ENCODE measurements around the gene TAB2.
A peak's percentile ranks its signal among the peaks of the same experiment; 100 is the strongest.

The TAB2 gene

GRCh38 chr6:149318581-149319286 lies 1.2 kb downstream of the TAB2 start (continued):
- no peak for TF ChIP-seq INSM2 (tag by site-specific recombination; IDR thresholded peaks at IDR 0.05)
- no peak for TF ChIP-seq ZSCAN4 (tag by site-specific recombination; IDR thresholded peaks at IDR 0.05)
- 0 out of 2 replicates have a peak, but pooled peaks have one; percentile 58 for TF ChIP-seq ZNF600 (tag by site-specific recombination; IDR thresholded peaks at IDR 0.05)
- TF ChIP-seq ZNF518A (tag by site-specific recombination; conservative IDR thresholded peaks at IDR 0.05; ENCODE audit: low read depth), result no peak
- no peak for TF ChIP-seq ZNF24 (tag by site-specific recombination; IDR thresholded peaks at IDR 0.05)
- TF ChIP-seq ZNF529 (tag by site-specific recombination; IDR thresholded peaks at IDR 0.05; ENCODE audit: insufficient replicate concordance), result no peak
- no peak for TF ChIP-seq PBX3 (CRISPR knock-in tag; IDR thresholded peaks at IDR 0.05)
- TF ChIP-seq ZNF324 (tag by site-specific recombination; IDR thresholded peaks at IDR 0.05), result no peak
- TF ChIP-seq TRIM28 (IDR thresholded peaks at IDR 0.05; ENCODE audit: borderline replicate concordance, low read length), result no peak
- no peak for TF ChIP-seq KLF9 (tag by site-specific recombination; IDR thresholded peaks at IDR 0.05; ENCODE audit: low read depth)
- no peak for TF ChIP-seq ZBTB7A (tag by site-specific recombination; IDR thresholded peaks at IDR 0.05; ENCODE audit: low read depth)
- no peak for TF ChIP-seq HIC1 (tag by site-specific recombination; IDR thresholded peaks at IDR 0.05)

DNA sequence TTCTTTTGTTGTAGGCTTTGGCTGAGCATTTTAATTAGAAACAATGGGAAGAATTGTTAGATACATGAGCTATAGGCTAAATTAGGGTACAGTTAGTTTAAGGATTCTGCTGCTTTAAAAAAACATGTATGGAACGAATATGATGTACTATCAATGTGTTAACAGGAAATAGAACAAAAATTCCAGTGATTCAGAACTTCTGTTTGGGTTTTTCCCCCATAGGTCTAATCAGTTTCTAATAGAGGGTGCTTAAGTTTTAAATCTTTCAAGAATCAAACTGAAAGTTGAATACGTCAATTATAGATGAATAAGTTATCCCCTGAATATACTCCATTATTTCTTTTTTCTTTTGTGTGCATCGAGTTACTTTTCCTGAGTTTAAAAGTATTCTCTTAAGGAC lies 1.9 kb downstream of the TAB2 start:
- Histone ChIP-seq H3K4me1 (ENCODE audit: control insufficient read depth, insufficient read depth, low read length) (peaks cover 19% of the 10 kb centered on the region), H3K27ac (ENCODE audit: extremely low read depth, low read depth, low read length) (no peak overlapping the region), H3K36me3 (ENCODE audit: control insufficient read depth in 2 of 2, insufficient read depth in 1 of 2, low read length in 2 of 2) (no peaks in the 10 kb centered on the region), H3K4me3 (ENCODE audit: low read depth, low read length) (peak overlapping the region; percentile 76), H3K9me3 (ENCODE audit: control insufficient read depth, insufficient read depth, low read depth, low read length) (no peaks in the 10 kb centered on the region)
- POLR2A ChIA-PET, result no interaction called here
- CTCF ChIA-PET, result interaction anchor here (0.6 to 0.7 kb wide), 2 partner anchors 57 to 102 kb away, joined by 3 to 5 read pairs; no protein-coding TSS in a partner anchor
- TF ChIP-seq CTCF (tag by site-specific recombination; IDR thresholded peaks at IDR 0.05) (no peak), ZNF639 (tag by site-specific recombination; IDR thresholded peaks at IDR 0.05) (no peak), ZSCAN23 (tag by site-specific recombination; IDR thresholded peaks at IDR 0.05) (no peak), ZNF114 (tag by site-specific recombination; IDR thresholded peaks at IDR 0.05) (no peak)
- TF ChIP-seq, protein P1, sequence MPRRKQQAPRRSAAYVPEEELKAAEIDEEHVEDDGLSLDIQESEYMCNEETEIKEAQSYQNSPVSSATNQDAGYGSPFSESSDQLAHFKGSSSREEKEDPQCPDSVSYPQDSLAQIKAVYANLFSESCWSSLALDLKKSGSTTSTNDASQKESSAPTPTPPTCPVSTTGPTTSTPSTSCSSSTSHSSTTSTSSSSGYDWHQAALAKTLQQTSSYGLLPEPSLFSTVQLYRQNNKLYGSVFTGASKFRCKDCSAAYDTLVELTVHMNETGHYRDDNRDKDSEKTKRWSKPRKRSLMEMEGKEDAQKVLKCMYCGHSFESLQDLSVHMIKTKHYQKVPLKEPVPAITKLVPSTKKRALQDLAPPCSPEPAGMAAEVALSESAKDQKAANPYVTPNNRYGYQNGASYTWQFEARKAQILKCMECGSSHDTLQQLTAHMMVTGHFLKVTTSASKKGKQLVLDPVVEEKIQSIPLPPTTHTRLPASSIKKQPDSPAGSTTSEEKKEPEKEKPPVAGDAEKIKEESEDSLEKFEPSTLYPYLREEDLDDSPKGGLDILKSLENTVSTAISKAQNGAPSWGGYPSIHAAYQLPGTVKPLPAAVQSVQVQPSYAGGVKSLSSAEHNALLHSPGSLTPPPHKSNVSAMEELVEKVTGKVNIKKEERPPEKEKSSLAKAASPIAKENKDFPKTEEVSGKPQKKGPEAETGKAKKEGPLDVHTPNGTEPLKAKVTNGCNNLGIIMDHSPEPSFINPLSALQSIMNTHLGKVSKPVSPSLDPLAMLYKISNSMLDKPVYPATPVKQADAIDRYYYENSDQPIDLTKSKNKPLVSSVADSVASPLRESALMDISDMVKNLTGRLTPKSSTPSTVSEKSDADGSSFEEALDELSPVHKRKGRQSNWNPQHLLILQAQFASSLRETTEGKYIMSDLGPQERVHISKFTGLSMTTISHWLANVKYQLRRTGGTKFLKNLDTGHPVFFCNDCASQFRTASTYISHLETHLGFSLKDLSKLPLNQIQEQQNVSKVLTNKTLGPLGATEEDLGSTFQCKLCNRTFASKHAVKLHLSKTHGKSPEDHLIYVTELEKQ (tag by site-specific recombination; IDR thresholded peaks at IDR 0.05; ENCODE audit: borderline replicate concordance), result no peak
